GM19193 (cell line): ENCODE results near the gene MXI1.

Source experiments
- POLR2A ChIP-seq: IDR thresholded peaks from 4 replicates; pipeline ENCODE4 v1.6.1; 2011; ENCODE audit not compliant: insufficient read depth, insufficient read length; ENCODE audit errors: extremely low read depth

MXI1 gene

GRCh38 chr10:110207011-110207804, at the start of gene MXI1:
MXI1 (plus strand) TSS chr10:110207605; CDS start chr10:110207809, 204 bp downstream.
- TF ChIP-seq POLR2A = no peak

GRCh38 chr10:110158051-110159005, 49.1 kb upstream of the MXI1 start:
- no peak for TF ChIP-seq POLR2A

GRCh38 chr10:110160081-110160480, 47.3 kb upstream of the MXI1 start:
- no peak for TF ChIP-seq POLR2A

- TF ChIP-seq POLR2A = no peak
Observed at GRCh38 chr10:110160522-110160921, 46.9 kb upstream of the MXI1 start.

GRCh38 chr10:110162741-110163145, 44.7 kb upstream of the MXI1 start:
- TF ChIP-seq POLR2A = no peak

GRCh38 chr10:110163192-110163773, 44.1 kb upstream of the MXI1 start:
- no peak for TF ChIP-seq POLR2A

GRCh38 chr10:110163841-110164240, 43.6 kb upstream of the MXI1 start:
- no peak for TF ChIP-seq POLR2A

- no peak for TF ChIP-seq POLR2A
Observed at GRCh38 chr10:110165239-110165638, 42.2 kb upstream of the MXI1 start.

GRCh38 chr10:110167149-110167548, 40.3 kb upstream of the MXI1 start:
- TF ChIP-seq POLR2A = no peak

- TF ChIP-seq POLR2A = no peak
Observed at GRCh38 chr10:110168601-110169481, 38.6 kb upstream of the MXI1 start.

- no peak for TF ChIP-seq POLR2A
Observed at GRCh38 chr10:110169586-110169985, 37.8 kb upstream of the MXI1 start.

- no peak for TF ChIP-seq POLR2A
Observed at GRCh38 chr10:110170142-110170971, 37.0 kb upstream of the MXI1 start.

GRCh38 chr10:110171032-110171431, 36.4 kb upstream of the MXI1 start:
- TF ChIP-seq POLR2A = no peak
